GM18517 (cell line): ENCODE results near the gene FBRSL1.
"Not testable (repeated sequence)": the region's sequence is repeated elsewhere in the genome, so short reads cannot be mapped to it uniquely, and the experiment has no call there.

Source experiments
- ATAC-seq: cut with Tn5 transposase; IDR thresholded peaks from one replicate; pipeline ENCODE4 v1.9.1; 2021; ENCODE audit warnings: mild to moderate bottlenecking, moderate library complexity; ENCODE audit not compliant: unreplicated experiment

Gene FBRSL1

GRCh38 chr12:132470397-132470796 lies 19.6 kb upstream of the FBRSL1 start:
- ATAC-seq: no peak

GRCh38 chr12:132471011-132471857 lies 18.7 kb upstream of the FBRSL1 start:
- ATAC-seq: no peak

GRCh38 chr12:132471858-132472255 lies 18.1 kb upstream of the FBRSL1 start:
- no peak for ATAC-seq

- no peak for ATAC-seq
These were observed 17.6 kb upstream of the FBRSL1 start for GRCh38 chr12:132472386-132472785.

- ATAC-seq: no peak
These were observed 15.7 kb upstream of the FBRSL1 start for GRCh38 chr12:132474237-132474741.

- not testable (repeated sequence) for ATAC-seq
These were observed 15.1 kb upstream of the FBRSL1 start for GRCh38 chr12:132474799-132475303.

- ATAC-seq: no peak
These were observed 14.5 kb upstream of the FBRSL1 start for GRCh38 chr12:132475304-132476037.

- no peak for ATAC-seq
These were observed 13.9 kb upstream of the FBRSL1 start for GRCh38 chr12:132476038-132476414.

GRCh38 chr12:132476421-132476820 lies 13.5 kb upstream of the FBRSL1 start:
- no peak for ATAC-seq

GRCh38 chr12:132477017-132477702 lies 12.8 kb upstream of the FBRSL1 start:
- ATAC-seq: no peak

GRCh38 chr12:132477703-132478432 lies 12.1 kb upstream of the FBRSL1 start:
- no peak for ATAC-seq

- ATAC-seq: no peak
These were observed 11.5 kb upstream of the FBRSL1 start for GRCh38 chr12:132478433-132478803.

- no peak for ATAC-seq
These were observed 11.1 kb upstream of the FBRSL1 start for GRCh38 chr12:132478845-132479244.

GRCh38 chr12:132479291-132479690 lies 10.7 kb upstream of the FBRSL1 start:
- no peak for ATAC-seq

- no peak for ATAC-seq
These were observed 9.9 kb upstream of the FBRSL1 start for GRCh38 chr12:132479938-132480622.

GRCh38 chr12:132480623-132481132 lies 9.3 kb upstream of the FBRSL1 start:
- no peak for ATAC-seq

- no peak for ATAC-seq
These were observed 8.6 kb upstream of the FBRSL1 start for GRCh38 chr12:132481345-132481744.

GRCh38 chr12:132481771-132482745 lies 7.9 kb upstream of the FBRSL1 start:
- no peak for ATAC-seq

GRCh38 chr12:132482771-132483170 lies 7.2 kb upstream of the FBRSL1 start:
- ATAC-seq: no peak
